Sigmoid colon (tissue), 3 donors: ENCODE data around the gene RRP1.

Source experiments
- CTCF ChIP-seq, 4 experiments: fragments of 450-650 bp in 3 of 4; fragments of 200-600 bp in 1 of 4; IDR thresholded peaks; one replicate each; pipeline ENCODE4 v1.5.1; 2016 to 2019; ENCODE audit warnings: antibody characterized with exemption in 4 of 4, mild to moderate bottlenecking in 3 of 4, moderate library complexity in 2 of 4
- POLR2A ChIP-seq, 2 donors: fragments of 450-650 bp; IDR thresholded peaks; one replicate each; pipeline ENCODE4 v1.6.1; 2016; ENCODE audit warnings: antibody characterized with exemption in 2 of 2, mild to moderate bottlenecking in 2 of 2, moderate library complexity in 2 of 2

GRCh38 chr21:43834146-43834905 lies 44.9 kb downstream of the RRP1 start:
- no peak for TF ChIP-seq CTCF (IDR thresholded peaks at IDR 0.05)
- no peak for TF ChIP-seq POLR2A (IDR thresholded peaks at IDR 0.05)
